HL-60 (cell line): ENCODE results near the gene RTN4RL1.

Source experiments
- CTCF ChIP-seq: IDR thresholded peaks from one replicate; pipeline ENCODE4 v1.5.1; 2011; ENCODE audit warnings: low read length, control low read depth, inconsistent platforms; ENCODE audit not compliant: insufficient read depth
- POLR2AphosphoS5 ChIP-seq: IDR thresholded peaks from 2 replicates; pipeline ENCODE4 v1.6.1; 2012; ENCODE audit warnings: low read depth
- REST ChIP-seq: IDR thresholded peaks from 2 replicates; pipeline ENCODE4 v1.6.1; 2012; ENCODE audit warnings: low read depth; ENCODE audit not compliant: insufficient replicate concordance
- SPI1 ChIP-seq: IDR thresholded peaks from 2 replicates; pipeline ENCODE4 v1.6.1; 2012; ENCODE audit warnings: low read depth, mild to moderate bottlenecking, borderline replicate concordance

- no peak for TF ChIP-seq CTCF
- no peak for TF ChIP-seq REST
- TF ChIP-seq POLR2AphosphoS5, result no peak
- TF ChIP-seq SPI1, result no peak
Measured at GRCh38 chr17:1919201-1919600, 105.9 kb downstream of the RTN4RL1 start.
